B cell (primary cell): ENCODE measurements around the gene BAZ1B. TPM values are rescaled to one million over a fixed set of nuclear protein-coding genes. Genes with fewer than 3 reads are reported as not detected.
"Not testable (repeated sequence)": the region's sequence is repeated elsewhere in the genome, so short reads cannot be mapped to it uniquely, and the experiment has no call there.

Experiments used
- ATAC-seq: fragments of 200-7000 bp; cut with Tn5 transposase; one replicate; pipeline ENCODE4 v1.10.0; 2021; ENCODE audit warnings: low read depth, mild to moderate bottlenecking, moderate number of reproducible peaks, moderate library complexity
- CTCF ChIA-PET: fragments of 350-600 bp; sonication (Branson Sonifier 250); formaldehyde crosslinking; loops from one replicate; lab custom pipeline; 2021; ENCODE audit warnings: antibody characterized with exemption, inconsistent platforms; lab: Charles Lee
- POLR2A ChIA-PET: fragments of 350-600 bp; sonication (Branson Sonifier 250); formaldehyde crosslinking; loops from one replicate; lab custom pipeline; 2021; ENCODE audit warnings: antibody characterized with exemption; lab: Charles Lee
- DNase-seq: peaks from one replicate; pipeline ENCODE4 v3.0.0; 2013
- H2AFZ ChIP-seq: 2 replicates; pipeline ENCODE4 v1.6.1; 2012; ENCODE audit warnings: mild to moderate bottlenecking, low read depth, low read length; ENCODE audit not compliant: insufficient read depth, poor library complexity, severe bottlenecking
- H3K27ac ChIP-seq, 2 donors: 1 replicate in 1 of 2; 2 replicates in 1 of 2; pipeline ENCODE4 v1.5.1; 2012 to 2013; ENCODE audit warnings: low read length in 2 of 2, mild to moderate bottlenecking in 2 of 2, moderate library complexity in 1 of 2
- H3K27me3 ChIP-seq, 4 experiments: fragments of 200-600 bp in 1 of 4; sonication (generic) in 1 of 4; replicated peaks in 1 of 4; 1 replicate in 2 of 4; 2 replicates in 2 of 4; pipeline versions ENCODE4 v1.6.1 to v1.7.0; 2013 to 2016; ENCODE audit warnings: low read length in 3 of 4, mild to moderate bottlenecking in 2 of 4, mixed read lengths in 1 of 4, moderate library complexity in 1 of 4; ENCODE audit not compliant: insufficient read depth in 4 of 4, control insufficient read depth in 3 of 4; ENCODE audit errors: control extremely low read depth in 1 of 4
- H3K36me3 ChIP-seq, 2 experiments: replicated peaks in 1 of 2; 1 replicate in 1 of 2; 2 replicates in 1 of 2; pipeline versions ENCODE4 v1.6.1 to v1.7.1; 2013; ENCODE audit warnings: low read length in 1 of 2; ENCODE audit not compliant: insufficient read depth in 2 of 2, control insufficient read depth in 1 of 2; ENCODE audit errors: control extremely low read depth in 1 of 2, extremely low read depth in 1 of 2
- H3K4me1 ChIP-seq, 2 donors: fragments of 200-600 bp in 1 of 2; sonication (generic) in 1 of 2; 1 replicate in 1 of 2; 2 replicates in 1 of 2; pipeline versions ENCODE4 v1.5.1 to v1.6.1; 2013 to 2017; ENCODE audit warnings: low read length in 2 of 2; ENCODE audit not compliant: control insufficient read depth in 2 of 2, insufficient read depth in 2 of 2
- H3K4me2 ChIP-seq: replicated peaks from 2 replicates; pipeline ENCODE3; 2012; ENCODE audit warnings: mild to moderate bottlenecking, low read depth, low read length; ENCODE audit not compliant: poor library complexity, severe bottlenecking
- H3K4me3 ChIP-seq, 5 experiments: fragments of 200-600 bp in 1 of 5; sonication (generic) in 1 of 5; 1 replicate in 3 of 5; 2 replicates in 2 of 5; pipeline versions ENCODE4 v1.5.1 to v1.7.0; 2011 to 2016; ENCODE audit warnings: low read length in 4 of 5, mild to moderate bottlenecking in 4 of 5, low read depth in 2 of 5, control low read depth in 1 of 5, moderate library complexity in 1 of 5; ENCODE audit not compliant: insufficient read depth in 1 of 5; ENCODE audit errors: control extremely low read depth in 1 of 5, extremely low read depth in 1 of 5
- H3K79me2 ChIP-seq: fragments of 200-600 bp; sonication (generic); one replicate; pipeline ENCODE4 v1.6.0; 2016; ENCODE audit warnings: low read length; ENCODE audit not compliant: control insufficient read depth, insufficient read depth
- H3K9ac ChIP-seq: fragments of 200-600 bp; sonication (generic); 2 replicates; pipeline ENCODE4 v1.6.1; 2017; ENCODE audit warnings: mild to moderate bottlenecking, low read length, moderate library complexity
- H3K9me3 ChIP-seq, 3 donors: one replicate each; pipeline versions ENCODE4 v1.6.1 to v1.7.1; 2013; ENCODE audit warnings: low read length in 2 of 3; ENCODE audit not compliant: control insufficient read depth in 2 of 3, insufficient read depth in 1 of 3; ENCODE audit errors: control extremely low read depth in 1 of 3
- H4K20me1 ChIP-seq: 2 replicates; pipeline ENCODE4 v1.6.0; 2012; ENCODE audit warnings: mild to moderate bottlenecking, low read length; ENCODE audit not compliant: insufficient read depth, control insufficient read depth, poor library complexity, severe bottlenecking
- H3K27ac Mint-ChIP-seq: one replicate; pipeline ENCODE4 v1.8.0; 2021; ENCODE audit warnings: mixed read lengths
- H3K27me3 Mint-ChIP-seq: one replicate; pipeline ENCODE4 v1.8.0; 2021; ENCODE audit warnings: mixed read lengths
- H3K4me1 Mint-ChIP-seq: one replicate; pipeline ENCODE4 v1.8.0; 2021; ENCODE audit warnings: mixed read lengths
- H3K4me3 Mint-ChIP-seq: one replicate; pipeline ENCODE4 v1.8.0; 2021; ENCODE audit warnings: mixed read lengths
- H3K9me3 Mint-ChIP-seq: one replicate; pipeline ENCODE4 v1.8.0; 2022; ENCODE audit warnings: mixed read lengths; ENCODE audit not compliant: insufficient read depth
- EZH2 ChIP-seq: IDR thresholded peaks from 2 replicates; pipeline ENCODE4 v1.6.1; 2012; ENCODE audit warnings: borderline replicate concordance, low read depth, mild to moderate bottlenecking, moderate library complexity, low read length; ENCODE audit not compliant: insufficient read depth, poor library complexity, severe bottlenecking
- WGBS: methylation state at CpG from one replicate; pipeline ENCODE4 v1.1.5; 2013; ENCODE audit warnings: missing lambda C conversion rate; ENCODE audit not compliant: insufficient coverage; 5-methylcytosine and 5-hydroxymethylcytosine counted together
- intact Hi-C: fragments of 100-400 bp; cut with micrococcal nuclease; formaldehyde crosslinking; loops from one replicate; pipeline ENCODE4 v1.10.0; 2022
- polyA plus RNA-seq: library from polyadenylated mRNA; depleted of rRNA; stranded (reverse); fragments of >200 nt; gene quantifications from 2 replicates; pipeline ENCODE4 v1.2.3, GENCODE V29; 2012
- total RNA-seq, 2 donors: library from RNA; stranded (reverse); fragments of 120-200 nt in 1 of 2; gene quantifications; 1 replicate in 1 of 2; 2 replicates in 1 of 2; pipeline versions ENCODE4 v1.2.3 to v1.2.4, GENCODE V29; 2013 to 2022
- TF ChIP-seq, protein P1 (sequence below): fragments of 200-600 bp; IDR thresholded peaks from one replicate; pipeline ENCODE4 v1.8.0; 2022; ENCODE audit warnings: antibody characterized with exemption, mild to moderate bottlenecking

BAZ1B gene
- total and polyA plus RNA-seq, 2 donors (not counting 1 experiment from before 2014, with no cell fraction given), result 17.2 to 68.1 TPM

DNA sequence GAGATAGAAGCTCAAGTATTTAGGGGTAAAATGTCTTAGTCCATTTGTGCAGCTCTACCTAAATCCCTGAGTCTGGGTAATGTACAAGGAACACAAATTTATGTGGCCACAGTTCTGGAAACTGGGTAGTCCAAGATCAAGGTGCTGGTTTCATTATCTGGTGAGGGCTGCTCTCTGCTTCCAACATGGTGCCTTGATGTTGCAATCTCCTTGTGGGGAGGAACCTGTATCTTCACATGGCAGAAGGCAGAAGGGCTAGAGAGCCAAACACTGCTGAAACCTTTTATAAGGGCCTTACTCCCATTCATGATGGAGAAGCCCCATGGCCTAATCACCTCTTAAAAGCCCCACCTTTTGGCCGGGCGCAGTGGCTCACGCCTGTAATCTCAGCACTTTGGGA lies 8.7 kb upstream of the BAZ1B start:
- no peak overlapping the region for H3K4me3 ChIP-seq
- Mint-ChIP-seq H3K27me3 (no peaks in the 10 kb centered on the region), H3K9me3 (no peaks in the 10 kb centered on the region), H3K27ac (no peak overlapping the region), H3K4me3 (no peak overlapping the region), H3K4me1 (peaks cover 14% of the 10 kb centered on the region)
- TF ChIP-seq EZH2, result no peak
- TF ChIP-seq, protein P1, sequence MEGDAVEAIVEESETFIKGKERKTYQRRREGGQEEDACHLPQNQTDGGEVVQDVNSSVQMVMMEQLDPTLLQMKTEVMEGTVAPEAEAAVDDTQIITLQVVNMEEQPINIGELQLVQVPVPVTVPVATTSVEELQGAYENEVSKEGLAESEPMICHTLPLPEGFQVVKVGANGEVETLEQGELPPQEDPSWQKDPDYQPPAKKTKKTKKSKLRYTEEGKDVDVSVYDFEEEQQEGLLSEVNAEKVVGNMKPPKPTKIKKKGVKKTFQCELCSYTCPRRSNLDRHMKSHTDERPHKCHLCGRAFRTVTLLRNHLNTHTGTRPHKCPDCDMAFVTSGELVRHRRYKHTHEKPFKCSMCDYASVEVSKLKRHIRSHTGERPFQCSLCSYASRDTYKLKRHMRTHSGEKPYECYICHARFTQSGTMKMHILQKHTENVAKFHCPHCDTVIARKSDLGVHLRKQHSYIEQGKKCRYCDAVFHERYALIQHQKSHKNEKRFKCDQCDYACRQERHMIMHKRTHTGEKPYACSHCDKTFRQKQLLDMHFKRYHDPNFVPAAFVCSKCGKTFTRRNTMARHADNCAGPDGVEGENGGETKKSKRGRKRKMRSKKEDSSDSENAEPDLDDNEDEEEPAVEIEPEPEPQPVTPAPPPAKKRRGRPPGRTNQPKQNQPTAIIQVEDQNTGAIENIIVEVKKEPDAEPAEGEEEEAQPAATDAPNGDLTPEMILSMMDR, result no peak
- H3K27ac ChIP-seq, result no peak overlapping the region
- ATAC-seq (no peak), DNase-seq (no peak)
- no peaks in the 10 kb centered on the region for H3K79me2 ChIP-seq
- intact Hi-C loops, result no loop called here
- no peaks in the 10 kb centered on the region for H3K27me3 ChIP-seq
- H3K9me3 ChIP-seq, result no peaks in the 10 kb centered on the region
- ChIA-PET CTCF (interaction anchor here (0.7 kb wide), 1 partner anchor 20 kb away, joined by 3 read pairs; no protein-coding TSS in a partner anchor), POLR2A (no interaction called here)
- peaks cover 0 to 7% of the 10 kb centered on the region in 2 experiments for H3K36me3 ChIP-seq
- peaks cover 13 to 19% of the 10 kb centered on the region in 2 donors for H3K4me1 ChIP-seq
- H3K9ac ChIP-seq, result no peak overlapping the region
- H2AFZ ChIP-seq, result no peak overlapping the region
- no peaks in the 10 kb centered on the region for H4K20me1 ChIP-seq
- 100% methylated on average over 3 of the region's 3 CpGs for whole genome bisulfite sequencing
- no peak overlapping the region for H3K4me2 ChIP-seq

DNA sequence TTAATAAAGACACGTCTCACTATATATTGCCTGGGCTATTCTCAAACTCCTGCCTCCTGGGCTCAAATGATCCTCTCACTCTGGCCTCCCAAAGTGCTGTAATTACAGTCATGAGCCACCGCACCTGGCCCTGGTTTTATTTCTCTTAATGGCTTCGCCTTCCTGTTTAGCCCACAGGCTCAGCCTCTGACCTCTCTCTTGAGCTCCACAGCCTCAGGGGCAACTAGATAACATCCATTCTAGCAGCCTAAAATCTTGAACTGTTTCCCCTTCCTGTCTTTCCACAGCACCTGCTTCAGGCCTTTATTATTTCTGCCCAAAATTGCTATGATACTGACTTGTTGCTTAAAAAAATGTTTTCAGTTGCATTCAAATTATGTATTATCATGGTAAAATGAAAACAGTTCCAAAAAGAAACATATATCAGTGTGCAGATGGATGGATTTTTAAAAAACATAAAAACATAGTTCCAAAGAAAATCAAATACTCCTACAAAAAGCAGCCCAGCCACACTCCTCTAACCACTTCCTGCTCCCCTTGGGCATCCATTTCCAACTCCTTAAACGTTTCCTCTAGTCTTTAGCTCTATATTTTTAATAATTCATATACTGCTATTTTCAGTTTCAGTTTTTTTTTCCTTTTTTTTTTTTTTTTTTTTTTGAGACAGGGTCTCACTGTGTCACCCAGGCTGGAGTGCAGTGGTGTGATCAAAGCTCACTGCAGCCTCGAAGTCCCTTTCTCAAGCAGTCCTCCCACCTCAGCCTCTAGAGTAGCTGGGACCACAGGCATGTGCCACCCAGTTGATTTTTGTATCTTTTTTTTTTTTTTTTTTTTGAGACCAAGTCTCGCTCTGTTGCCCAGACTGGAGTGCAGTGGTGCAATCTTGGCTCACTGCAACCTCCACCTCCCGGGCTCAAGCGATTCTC lies 5.1 kb upstream of the BAZ1B start:
- Histone ChIP-seq H3K4me2 (peak overlapping the region; percentile 24), H3K4me1 (peaks cover 30 to 40% of the 10 kb centered on the region in 2 donors), H4K20me1 (no peaks in the 10 kb centered on the region), H3K4me3 (no peak overlapping the region), H3K36me3 (no peaks in the 10 kb centered on the region), H3K79me2 (peaks cover 4% of the 10 kb centered on the region), H3K9ac (no peak overlapping the region), H3K27me3 (no peaks in the 10 kb centered on the region), H3K27ac (peak overlapping the region; percentile 21 to 67), H3K9me3 (no peaks in the 10 kb centered on the region), H2AFZ (no peak overlapping the region)
- ChIA-PET CTCF (interaction anchor here (1.0 kb wide), 1 partner anchor 9 kb away, joined by 3 read pairs; no protein-coding TSS in a partner anchor), POLR2A (interaction anchor here (0.7 to 1.2 kb wide), 3 partner anchors 30 to 203 kb away, joined by 3 to 4 read pairs (median 4); partner anchors contain the start of genes BCL7B and TBL2)
- Mint-ChIP-seq H3K4me3 (peak overlapping the region; percentile 15), H3K27ac (peak overlapping the region; percentile 81), H3K27me3 (no peaks in the 10 kb centered on the region), H3K4me1 (peaks cover 34% of the 10 kb centered on the region), H3K9me3 (no peaks in the 10 kb centered on the region)
- intact Hi-C loops, result no loop called here
- 46% methylated on average over 6 of the region's 8 CpGs for WGBS
- no peak for TF ChIP-seq EZH2
- TF ChIP-seq, protein P1, result no peak
- no peak for ATAC-seq
- no peak for DNase-seq

DNA sequence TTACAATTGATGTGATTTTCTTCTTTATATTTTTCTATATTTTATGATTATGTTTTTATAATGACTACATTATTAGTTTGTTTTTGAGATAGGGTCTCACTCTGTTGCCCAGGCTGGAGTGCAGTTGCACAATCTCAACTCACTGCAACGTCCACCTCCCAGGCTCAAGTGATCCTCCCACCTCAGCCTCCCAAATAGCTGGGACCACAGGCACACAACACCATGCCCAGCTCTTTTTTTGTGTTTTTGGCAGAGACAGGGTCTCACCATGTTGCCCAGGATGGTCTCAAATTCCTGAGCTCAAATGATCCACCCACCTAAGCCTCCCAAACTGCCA lies 4.0 kb upstream of the BAZ1B start:
- H3K9me3 Mint-ChIP-seq, H3K4me3 Mint-ChIP-seq, CTCF ChIA-PET, intact Hi-C loops, H4K20me1 ChIP-seq, H3K27me3 Mint-ChIP-seq, DNase-seq, H3K4me3 ChIP-seq, H3K9me3 ChIP-seq, ATAC-seq, H3K27ac Mint-ChIP-seq, H3K27me3 ChIP-seq, H2AFZ ChIP-seq, H3K36me3 ChIP-seq, H3K9ac ChIP-seq: not testable (repeated sequence)
- Histone ChIP-seq H3K27ac (peak overlapping the region; percentile 44 to 68), H3K4me1 (peaks cover 30 to 42% of the 10 kb centered on the region in 2 donors), H3K4me2 (peak overlapping the region; percentile 72), H3K79me2 (peaks cover 10% of the 10 kb centered on the region)
- WGBS, result 63% methylated on average over 1 of the region's 1 CpG
- POLR2A ChIA-PET, result interaction anchor here (0.9 kb wide), 1 partner anchor 31 kb away, joined by 4 read pairs; the partner anchor contains the start of gene BCL7B
- H3K4me1 Mint-ChIP-seq, result peaks cover 36% of the 10 kb centered on the region
